HG02938 (cell line): Measurements from ENCODE around the gene PRXL2A.
"Not testable (repeated sequence)": the region's sequence is repeated elsewhere in the genome, so short reads cannot be mapped to it uniquely, and the experiment has no call there.

ENCODE experiments used
- ATAC-seq: cut with Tn5 transposase; IDR thresholded peaks from one replicate; pipeline ENCODE4 v1.9.1; 2021; ENCODE audit warnings: mild to moderate bottlenecking, moderate library complexity; ENCODE audit not compliant: unreplicated experiment

Gene PRXL2A, protein sequence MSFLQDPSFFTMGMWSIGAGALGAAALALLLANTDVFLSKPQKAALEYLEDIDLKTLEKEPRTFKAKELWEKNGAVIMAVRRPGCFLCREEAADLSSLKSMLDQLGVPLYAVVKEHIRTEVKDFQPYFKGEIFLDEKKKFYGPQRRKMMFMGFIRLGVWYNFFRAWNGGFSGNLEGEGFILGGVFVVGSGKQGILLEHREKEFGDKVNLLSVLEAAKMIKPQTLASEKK

DNA sequence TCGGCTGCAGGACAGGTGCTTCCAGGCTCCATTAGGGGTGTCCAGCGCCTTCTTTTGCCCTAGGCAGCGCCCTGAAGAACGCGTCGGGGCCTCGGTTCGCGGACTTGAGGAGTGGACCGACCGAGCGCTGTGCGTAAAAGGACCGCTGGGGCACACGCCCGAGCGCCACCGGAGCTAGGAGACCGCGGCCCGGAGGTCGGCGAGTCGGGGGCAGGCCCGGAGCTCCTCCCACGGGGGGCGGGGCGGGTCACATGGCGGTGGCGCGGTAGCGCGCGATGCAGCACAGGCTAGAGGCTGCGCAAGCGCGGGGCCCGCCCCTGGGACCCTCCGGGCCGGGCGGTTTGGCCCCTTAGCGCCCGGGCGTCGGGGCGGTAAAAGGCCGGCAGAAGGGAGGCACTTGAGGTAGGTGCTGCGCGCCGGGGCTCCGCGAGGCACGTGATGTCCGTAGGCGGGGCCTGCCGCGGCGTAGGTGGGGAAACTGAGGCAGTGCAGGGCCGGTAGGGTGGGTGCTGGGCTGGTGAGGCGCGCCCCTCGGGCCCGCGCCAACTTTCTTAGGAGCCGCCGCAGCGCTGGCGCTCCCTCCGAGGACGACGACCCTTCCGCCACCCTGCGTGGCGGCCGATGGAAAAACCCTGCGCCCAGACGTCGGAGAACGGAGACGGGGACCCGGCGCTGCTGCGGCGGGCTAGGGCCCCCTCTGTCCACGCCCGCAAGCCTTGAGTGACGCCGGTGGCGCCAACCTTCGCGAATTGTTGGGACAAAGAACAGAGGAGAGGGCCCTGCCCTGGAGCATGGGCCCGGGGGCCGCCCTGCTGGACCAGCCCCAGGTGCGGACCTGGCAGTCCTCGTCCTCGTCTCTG is at the start of gene PRXL2A:
TSS of gene PRXL2A (plus strand) at position 310 of the 860 bp plus-strand sequence. CDS start 11,917 bp downstream, outside the sequence.
- peak; percentile 83 for ATAC-seq

DNA sequence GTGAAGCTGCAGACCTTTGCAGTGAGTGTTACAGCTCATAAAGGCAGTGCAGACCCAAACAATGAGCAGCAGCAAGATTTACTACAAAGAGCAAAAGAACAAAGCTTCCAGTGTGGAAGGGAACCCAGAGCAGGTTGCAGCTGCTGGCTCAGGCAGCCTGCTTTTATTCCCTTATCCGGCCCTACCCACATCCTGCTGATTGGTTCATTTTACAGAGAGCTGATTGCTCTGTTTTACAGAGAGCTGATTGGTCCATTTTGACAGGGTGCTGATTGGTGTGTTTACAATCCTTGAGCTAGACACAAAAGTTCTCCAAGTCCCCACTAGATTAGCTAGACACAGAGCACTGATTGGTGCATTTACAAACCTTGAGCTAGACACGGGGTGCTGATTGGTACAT is 49.4 kb upstream of the PRXL2A start:
- ATAC-seq, result not testable (repeated sequence)

DNA sequence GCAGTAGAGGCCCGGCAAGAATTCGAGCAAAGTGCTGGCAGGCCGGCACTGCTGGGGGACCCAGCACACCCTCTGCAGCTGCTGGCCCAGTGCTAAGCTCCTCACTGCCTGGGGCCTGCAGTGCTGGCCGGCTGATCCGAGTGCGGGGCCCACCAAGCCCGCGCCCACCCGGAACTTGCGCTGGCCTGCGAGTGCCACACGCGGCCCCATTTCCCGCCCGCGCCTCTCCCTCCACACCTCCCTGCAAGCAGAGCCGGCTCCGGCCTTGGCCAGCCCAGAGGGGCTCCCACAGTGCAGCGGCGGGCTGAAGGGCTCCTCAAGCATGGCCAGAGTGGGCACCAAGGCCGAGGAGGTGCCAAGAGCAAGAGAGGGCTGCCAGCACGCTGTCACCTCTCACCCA is 48.7 kb upstream of the PRXL2A start:
- ATAC-seq, result no peak

DNA sequence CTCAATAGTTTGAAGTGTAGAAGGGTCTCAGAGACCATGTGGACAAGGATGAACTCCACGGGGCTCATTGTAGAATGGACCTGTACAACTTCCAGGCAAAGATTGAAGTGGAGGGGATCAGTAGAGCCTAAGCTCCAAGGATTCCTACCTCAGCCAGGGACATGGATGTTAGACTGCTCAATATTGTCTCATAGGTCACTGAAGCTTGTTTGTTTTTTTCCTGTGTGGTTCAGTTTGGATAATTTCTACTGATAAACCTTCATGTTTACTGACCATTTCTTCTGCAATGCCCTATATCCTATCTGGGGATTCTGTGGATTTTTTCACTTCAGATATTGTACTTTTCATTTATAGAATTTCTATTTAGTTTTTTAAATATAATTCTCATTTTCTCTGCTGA is 42.8 kb upstream of the PRXL2A start:
- ATAC-seq, result no peak

DNA sequence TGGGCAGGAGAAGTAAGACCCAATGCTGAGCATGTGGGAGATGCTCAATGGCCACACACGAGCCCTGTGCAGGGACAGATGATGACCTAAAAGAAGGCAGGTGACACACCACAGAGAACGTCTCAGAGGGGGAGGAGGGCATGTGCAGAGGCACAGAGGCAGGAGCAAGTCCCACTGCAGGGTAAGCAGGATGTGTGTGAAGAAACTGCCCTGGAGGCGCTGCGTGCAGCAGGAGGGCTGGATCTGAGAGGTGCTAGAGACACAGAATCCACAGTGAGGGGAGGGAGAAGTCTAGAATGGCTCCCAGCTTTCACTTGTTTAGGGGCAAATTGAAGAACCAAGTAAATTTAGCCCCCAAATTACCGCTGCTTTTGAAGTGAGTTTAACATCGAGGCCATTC is 36.9 kb upstream of the PRXL2A start:
- no peak for ATAC-seq

DNA sequence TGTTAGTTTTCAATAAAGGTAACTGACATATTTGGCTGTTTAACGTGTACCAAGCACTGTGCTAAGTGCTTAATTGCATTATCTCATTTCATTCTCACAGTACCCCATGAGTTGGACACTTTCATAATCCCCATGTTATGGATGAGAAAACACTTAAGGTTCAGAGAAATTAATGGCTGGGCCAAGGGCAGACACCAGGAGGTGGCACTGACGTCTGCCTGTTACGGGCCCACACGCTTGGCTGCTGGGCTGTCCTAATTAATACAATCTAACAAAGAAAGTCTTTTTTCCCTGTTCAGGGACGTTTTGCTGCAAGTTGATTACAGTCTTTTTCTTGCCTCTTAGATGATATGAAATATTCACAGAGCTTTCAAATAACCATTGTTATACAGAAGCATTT is 35.7 kb upstream of the PRXL2A start:
- no peak for ATAC-seq

DNA sequence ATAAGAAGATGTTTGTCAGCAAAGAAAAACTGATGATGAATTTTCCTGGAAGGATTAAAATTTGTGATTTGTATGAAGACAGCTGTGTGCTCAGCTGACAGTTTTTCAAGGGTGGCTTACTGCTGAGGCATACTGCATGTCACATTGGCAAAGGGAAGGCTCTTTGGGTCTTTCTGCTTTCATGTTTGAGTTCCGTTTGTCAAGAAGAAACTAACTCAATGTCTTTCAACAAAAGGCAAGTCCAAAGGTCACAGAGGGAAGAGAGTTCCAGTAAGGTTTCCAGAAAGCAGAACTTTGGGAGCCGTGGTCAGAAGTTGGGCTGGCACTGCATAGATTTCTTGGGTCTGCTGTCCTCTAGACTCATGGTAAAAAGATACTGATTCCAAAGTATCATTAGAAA is 34.8 kb upstream of the PRXL2A start:
- ATAC-seq, result no peak

DNA sequence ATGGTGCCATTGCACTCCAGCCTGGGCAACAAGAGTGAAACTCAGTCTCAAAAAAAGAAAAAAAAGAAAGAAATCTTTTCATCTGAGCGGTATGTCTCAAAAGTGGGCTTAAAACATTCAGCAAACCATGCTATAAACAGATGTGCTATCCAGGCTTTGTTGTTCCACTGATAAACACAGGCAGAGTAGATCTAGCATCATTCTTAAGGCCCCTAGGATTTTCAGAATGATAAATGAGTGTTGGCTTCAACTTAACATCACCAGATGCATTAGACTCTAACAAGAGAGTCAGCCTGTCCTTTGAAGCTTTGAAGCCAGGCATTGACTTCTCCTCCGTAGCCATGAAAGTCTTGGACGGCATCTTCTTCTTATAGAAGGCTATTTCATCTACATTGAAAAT is 28.6 kb upstream of the PRXL2A start:
- no peak for ATAC-seq

DNA sequence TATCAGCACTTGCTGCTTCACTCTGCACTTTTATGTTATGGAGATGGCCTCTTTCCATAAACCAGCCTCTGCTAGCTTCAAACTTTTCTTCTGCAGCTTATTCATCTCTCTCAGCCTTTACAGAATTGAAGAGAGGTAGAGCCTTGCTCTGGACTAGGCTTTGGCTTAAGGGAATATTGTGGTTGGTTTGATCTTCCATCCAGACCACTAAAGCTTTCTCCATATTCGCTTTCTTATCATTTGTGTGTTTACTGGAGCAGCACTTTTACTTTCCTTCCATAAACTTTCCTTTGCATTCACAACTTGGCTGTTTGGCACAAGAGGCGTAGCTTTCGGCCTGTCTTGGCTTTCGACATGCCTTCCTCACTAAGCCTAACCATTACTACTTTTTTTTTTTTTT is 28.2 kb upstream of the PRXL2A start:
- no peak for ATAC-seq

DNA sequence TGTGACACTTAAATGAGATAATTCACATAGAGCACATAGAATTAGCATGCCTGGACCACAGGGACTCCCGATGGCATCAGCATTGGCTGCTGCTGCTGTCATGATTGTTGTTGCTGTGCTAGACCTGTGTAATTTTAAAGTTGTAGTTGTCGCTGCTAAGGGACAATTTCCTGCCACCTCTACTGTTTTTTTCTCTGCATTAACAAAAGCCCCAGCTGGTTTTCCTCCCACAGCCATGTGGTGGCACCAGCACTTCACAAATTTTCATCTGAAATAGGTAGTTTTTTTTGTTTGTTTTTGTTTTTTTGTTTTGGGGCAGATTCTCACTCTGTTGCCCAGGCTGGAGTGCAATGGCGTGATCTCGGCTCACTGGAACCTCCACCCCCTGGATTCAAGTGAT is 25.4 kb upstream of the PRXL2A start:
- peak; percentile 57 for ATAC-seq

DNA sequence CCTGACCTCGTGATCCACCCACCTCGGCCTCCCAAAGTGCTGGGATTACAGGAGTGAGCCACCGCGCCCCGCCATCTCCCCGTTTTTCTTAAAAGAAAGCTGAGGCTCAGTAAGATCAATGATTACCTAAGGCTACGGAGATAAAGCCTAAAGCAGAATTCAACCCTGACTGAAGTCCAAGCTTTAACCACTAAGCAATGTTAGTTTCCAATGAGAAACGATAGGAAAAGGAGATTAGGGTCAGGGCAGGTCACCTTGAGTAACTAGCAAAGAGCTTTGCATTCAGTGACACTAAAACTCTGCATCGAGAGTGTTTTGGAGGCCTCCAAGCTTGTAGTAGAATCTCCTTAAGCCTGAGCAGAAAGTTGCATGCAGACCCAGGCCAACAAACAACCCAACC is 17.6 kb upstream of the PRXL2A start:
- ATAC-seq, result no peak

DNA sequence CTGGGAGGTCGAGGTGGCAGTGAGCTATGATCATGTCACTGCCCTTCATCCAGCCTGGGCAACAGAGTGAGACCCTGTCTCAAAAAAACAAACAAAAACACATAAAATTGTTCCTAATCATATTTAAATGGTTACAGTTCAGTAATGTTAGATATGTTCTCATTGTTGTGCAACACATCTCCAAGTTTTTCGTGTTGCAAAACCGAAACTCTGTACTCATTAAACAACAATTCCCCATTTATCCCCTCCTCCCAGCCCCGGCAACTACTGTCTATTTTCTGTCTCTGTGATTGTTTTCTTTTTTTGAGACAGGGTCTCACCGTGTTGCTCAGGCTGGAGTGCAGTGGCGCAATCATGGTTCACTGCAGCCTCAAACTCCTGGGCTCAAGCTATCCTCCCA is 16.1 kb upstream of the PRXL2A start:
- no peak for ATAC-seq

DNA sequence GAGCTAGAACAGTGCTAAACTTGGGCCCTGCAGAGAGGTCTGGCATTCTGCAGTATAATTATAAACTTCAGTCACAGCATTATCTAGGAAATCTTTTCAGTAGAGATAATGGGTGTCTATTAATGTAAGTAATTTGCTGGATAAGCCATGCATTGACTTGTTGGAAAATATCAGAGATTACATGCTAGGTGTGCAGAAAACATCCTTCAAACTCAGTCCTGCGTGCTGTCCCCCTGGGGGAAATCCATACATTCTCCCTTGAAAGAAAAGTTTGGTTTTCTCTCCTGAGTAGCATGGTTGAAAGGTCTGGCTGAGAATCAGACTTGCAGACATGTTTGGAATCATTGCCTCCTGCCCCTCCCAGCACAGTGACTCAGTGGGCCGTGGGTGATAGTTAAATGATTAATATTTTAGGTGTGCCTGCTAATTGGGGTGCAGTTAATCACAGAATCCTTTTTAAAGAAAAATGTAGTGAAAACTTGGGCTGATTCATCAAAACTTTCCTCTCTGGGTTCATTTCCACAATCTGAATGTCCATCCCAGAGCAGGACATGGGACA is 13.9 kb upstream of the PRXL2A start:
- no peak for ATAC-seq

DNA sequence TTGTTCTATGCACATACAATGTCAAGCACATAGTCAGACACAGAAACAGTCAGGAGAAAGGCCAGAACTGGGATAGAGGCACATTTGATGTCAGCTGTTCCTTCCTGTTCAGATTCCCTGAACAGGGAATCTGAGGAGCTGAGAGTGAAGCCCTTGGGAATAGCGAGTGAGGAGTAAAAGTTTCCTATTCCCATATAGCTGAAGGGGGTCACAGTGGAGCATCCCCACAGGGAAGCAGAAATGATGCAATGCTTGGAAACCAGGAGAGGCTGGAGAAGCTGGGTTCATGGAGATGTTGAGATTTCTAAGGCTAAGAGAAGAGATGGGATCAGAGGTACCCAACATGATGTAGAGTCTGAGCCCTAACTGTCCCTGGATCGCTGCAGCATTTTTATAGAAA is 11.3 kb upstream of the PRXL2A start:
- no peak for ATAC-seq

DNA sequence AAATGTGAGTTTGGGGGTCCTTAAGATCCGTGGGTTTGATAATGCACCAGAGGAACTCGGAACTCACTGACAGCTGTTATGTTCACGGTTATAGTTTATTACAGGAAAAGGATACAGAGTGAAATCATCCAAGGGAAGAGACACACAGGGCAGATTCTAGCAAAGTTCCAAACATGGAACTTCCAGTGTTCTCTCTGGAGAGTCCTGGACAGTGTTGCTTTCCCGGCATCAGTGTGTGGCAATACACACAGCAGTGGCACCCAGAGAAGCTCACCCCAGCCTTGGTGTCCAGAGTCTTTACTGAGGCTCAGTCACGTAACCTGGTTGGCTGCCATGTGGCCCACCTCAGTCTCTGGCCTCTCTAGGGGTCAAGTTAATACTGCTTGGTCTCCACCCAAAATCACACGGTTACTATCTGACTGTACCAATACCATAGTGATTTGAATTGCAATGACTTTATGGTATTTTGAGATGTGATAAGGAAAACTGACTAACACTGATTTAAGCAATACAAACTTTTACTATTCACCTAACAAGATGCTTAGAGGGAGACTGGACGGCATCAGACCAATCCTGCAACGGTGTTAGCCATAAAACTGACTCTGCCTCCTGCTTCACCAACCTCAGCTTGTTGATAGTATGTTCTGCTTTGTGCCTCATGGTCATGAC is 8.1 kb upstream of the PRXL2A start:
- no peak for ATAC-seq

DNA sequence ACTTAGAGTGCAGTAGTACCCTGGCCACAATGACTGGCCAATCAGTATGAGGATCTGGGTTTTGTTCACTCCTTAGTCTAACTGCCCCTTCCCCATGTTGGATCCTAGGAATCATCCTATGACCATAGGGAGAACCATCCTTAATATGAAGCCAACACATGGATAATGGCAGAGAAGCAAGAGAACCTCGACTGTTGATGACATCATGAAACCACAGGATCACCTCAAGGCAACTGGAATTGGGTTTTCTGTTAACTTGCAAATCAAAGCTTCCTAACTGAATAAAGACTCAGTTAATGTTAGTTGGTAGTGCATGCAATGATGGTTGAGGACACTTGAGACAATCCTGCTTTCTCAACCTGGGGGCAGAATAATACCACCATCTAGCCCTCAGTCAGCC is 3.3 kb upstream of the PRXL2A start:
- ATAC-seq, result no peak

DNA sequence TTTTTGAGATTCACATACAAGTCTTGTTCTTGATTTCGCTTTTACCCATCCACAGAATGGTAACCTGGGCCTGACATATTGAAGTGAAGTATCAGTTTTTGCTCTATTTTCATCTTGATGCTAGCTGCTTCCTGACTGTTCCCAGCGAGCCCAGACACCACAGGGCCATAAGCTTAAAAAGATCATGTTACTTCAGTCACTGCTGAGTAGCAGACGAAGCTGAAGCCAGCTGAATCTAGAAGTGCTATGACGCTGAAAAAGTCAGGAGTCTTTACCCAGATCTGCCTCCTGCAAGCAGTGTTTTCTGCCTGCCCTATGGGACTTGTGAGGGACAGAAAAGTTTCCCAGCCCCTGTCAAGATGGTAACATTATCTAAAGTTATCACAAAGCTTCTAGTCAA is 2.7 kb upstream of the PRXL2A start:
- ATAC-seq, result no peak

DNA sequence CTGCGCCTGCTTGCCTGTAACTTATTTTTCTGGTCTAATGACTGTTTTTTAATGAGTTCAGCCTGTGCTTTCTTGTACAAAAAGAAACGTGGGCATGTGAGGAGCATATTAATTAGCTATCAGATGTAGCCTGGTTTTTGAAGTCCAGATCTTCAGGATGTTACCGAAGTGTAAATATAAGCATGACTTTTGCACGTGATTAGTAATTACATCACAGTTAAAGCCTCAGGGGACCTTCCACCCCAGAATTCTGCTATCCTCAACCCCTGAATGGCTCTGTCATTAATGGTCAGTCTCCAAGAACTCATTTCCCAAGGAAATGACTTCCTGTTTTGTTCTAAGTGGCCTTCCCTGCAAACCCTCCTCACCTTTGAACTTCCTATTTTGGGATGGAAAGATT is 2.1 kb upstream of the PRXL2A start:
- ATAC-seq, result no peak

DNA sequence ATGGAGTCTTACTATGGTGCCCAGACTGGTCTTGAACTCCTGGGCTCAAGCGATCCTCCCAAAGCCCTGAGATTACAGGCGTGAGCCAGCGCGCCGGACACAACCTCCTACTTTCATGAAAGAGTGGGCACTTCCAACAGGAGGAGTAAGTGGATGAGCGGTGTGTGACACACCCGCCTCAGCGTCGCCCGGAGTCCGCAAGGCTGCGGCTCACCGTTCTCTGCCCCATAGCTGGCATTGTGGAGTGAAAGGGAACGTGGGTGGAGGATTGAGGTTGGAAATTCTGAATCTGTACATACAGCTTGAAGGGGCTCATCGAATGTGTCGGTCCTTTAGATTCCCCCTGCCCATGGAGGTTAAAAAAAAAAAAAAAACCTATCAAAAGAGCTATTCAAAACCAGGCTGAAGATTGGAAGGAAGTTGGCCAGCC is 524 bp upstream of the PRXL2A start:
- ATAC-seq, result peak; percentile 28

DNA sequence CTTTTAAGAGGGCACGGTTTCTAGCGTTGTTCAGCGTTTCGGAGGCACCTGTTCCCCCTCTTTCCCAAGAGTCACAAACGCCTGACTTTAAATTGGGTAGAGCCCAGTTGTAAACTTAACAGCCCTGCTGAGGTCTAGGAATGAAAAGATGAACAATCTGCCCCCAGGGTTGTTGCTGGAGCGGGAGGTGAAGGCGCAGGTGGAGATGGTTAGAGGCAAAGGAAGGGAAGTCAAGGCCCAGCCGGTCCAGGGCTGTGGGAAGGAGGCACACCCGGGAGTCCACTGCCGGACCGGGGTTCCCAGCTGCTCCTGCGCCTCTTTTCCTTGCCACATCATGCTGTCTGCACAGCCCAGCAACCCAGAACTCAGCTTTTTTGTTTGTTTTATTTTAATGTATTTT is 770 bp downstream of the PRXL2A start:
- no peak for ATAC-seq

DNA sequence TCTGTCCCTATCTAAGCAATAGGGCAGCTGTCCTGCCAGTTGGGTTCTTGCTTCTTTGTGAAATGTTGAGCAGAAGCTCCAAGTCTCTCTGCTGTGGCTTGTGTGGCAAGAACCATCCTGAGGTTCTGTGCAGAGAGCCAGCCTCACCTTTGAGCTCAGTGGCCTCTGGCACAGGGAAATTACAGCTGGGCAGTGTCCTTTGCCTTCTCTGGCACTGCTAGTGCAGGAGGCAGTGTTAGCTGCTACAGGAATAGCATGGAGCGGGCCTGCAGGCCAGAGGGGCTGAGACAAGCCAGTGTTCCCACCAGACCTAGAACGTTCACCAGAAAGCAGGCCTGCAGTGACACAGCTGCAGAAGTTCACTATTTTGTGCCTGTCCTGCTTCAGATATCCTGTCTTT is 1.8 kb downstream of the PRXL2A start:
- no peak for ATAC-seq
